H1 (cell line): Measurements from ENCODE around the gene APLP1. TPM values are rescaled to one million over a fixed set of nuclear protein-coding genes. Genes with fewer than 3 reads are reported as not detected.

Source experiments
- BCL11A ChIP-seq, 2 experiments: IDR thresholded peaks; one replicate each; pipeline ENCODE4 v1.6.1; 2011; ENCODE audit warnings: low read depth in 2 of 2, low read length in 2 of 2, mild to moderate bottlenecking in 2 of 2
- NRF1 ChIP-seq: IDR thresholded peaks from 2 replicates; pipeline ENCODE4 v1.6.1; 2011; ENCODE audit warnings: mild to moderate bottlenecking, low read depth, low read length, improper control_type of control experiment
- RFX5 ChIP-seq: IDR thresholded peaks from 2 replicates; pipeline ENCODE4 v1.6.1; 2011; ENCODE audit warnings: low read depth, low read length, improper control_type of control experiment, borderline replicate concordance
- polyA plus RNA-seq, 7 experiments: library from polyadenylated mRNA; depleted of rRNA in 3 of 7; stranded (reverse) in 5 of 7; unstranded in 2 of 7; fragments of >200 nt in 5 of 7; fragments of 200-250 nt in 2 of 7; gene quantifications; 1 replicate in 5 of 7; 2 replicates in 1 of 7; 4 replicates in 1 of 7; pipeline versions ENCODE4 v1.2.1 to v1.2.3, GENCODE V29; 2011 to 2013; ENCODE audit warnings: missing spikeins in 2 of 7, mixed read lengths in 2 of 7
- total RNA-seq: library from RNA; stranded (reverse); fragmentation: NEBNext Ultra II Directional; extraction: Animal tissue kit (Norgen Biotek cat#: 25700); gene quantifications from 2 replicates; pipeline ENCODE4 v1.2.1, GENCODE V29; 2021
- TF ChIP-seq, protein P1 (sequence below): fragments of 300-600 bp; sonication (generic); IDR thresholded peaks from 2 replicates; pipeline ENCODE4 v1.7.1; 2012; ENCODE audit warnings: low read length, moderate library complexity, mild to moderate bottlenecking, inconsistent platforms; ENCODE audit not compliant: insufficient replicate concordance

APLP1 gene
- total and polyA plus RNA-seq, 2 of the 8 experiments (the other 6 are each of a cell fraction or from before 2014, with no cell fraction given) = 19.9 to 22.0 TPM

DNA sequence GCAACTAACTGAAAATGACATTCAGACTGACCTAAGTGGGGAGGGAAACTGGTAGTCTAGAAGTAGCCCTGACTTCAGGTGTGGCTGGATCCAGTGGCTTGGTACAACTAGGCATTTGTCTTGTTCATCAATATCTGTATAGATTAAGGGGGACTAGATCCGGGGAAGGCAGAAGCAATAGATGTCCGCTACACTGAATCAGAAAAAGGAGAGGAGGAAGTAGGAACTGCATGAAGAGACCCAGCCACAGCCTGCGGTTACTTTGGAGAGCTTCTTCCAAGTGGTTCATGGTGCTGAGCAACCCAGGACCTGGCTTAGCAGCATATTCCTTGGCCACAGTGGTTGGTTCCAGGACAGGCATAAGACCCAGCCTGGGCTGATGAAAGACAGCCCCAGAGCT is 45.8 kb upstream of the APLP1 start (continued):
- TF ChIP-seq, protein P1, sequence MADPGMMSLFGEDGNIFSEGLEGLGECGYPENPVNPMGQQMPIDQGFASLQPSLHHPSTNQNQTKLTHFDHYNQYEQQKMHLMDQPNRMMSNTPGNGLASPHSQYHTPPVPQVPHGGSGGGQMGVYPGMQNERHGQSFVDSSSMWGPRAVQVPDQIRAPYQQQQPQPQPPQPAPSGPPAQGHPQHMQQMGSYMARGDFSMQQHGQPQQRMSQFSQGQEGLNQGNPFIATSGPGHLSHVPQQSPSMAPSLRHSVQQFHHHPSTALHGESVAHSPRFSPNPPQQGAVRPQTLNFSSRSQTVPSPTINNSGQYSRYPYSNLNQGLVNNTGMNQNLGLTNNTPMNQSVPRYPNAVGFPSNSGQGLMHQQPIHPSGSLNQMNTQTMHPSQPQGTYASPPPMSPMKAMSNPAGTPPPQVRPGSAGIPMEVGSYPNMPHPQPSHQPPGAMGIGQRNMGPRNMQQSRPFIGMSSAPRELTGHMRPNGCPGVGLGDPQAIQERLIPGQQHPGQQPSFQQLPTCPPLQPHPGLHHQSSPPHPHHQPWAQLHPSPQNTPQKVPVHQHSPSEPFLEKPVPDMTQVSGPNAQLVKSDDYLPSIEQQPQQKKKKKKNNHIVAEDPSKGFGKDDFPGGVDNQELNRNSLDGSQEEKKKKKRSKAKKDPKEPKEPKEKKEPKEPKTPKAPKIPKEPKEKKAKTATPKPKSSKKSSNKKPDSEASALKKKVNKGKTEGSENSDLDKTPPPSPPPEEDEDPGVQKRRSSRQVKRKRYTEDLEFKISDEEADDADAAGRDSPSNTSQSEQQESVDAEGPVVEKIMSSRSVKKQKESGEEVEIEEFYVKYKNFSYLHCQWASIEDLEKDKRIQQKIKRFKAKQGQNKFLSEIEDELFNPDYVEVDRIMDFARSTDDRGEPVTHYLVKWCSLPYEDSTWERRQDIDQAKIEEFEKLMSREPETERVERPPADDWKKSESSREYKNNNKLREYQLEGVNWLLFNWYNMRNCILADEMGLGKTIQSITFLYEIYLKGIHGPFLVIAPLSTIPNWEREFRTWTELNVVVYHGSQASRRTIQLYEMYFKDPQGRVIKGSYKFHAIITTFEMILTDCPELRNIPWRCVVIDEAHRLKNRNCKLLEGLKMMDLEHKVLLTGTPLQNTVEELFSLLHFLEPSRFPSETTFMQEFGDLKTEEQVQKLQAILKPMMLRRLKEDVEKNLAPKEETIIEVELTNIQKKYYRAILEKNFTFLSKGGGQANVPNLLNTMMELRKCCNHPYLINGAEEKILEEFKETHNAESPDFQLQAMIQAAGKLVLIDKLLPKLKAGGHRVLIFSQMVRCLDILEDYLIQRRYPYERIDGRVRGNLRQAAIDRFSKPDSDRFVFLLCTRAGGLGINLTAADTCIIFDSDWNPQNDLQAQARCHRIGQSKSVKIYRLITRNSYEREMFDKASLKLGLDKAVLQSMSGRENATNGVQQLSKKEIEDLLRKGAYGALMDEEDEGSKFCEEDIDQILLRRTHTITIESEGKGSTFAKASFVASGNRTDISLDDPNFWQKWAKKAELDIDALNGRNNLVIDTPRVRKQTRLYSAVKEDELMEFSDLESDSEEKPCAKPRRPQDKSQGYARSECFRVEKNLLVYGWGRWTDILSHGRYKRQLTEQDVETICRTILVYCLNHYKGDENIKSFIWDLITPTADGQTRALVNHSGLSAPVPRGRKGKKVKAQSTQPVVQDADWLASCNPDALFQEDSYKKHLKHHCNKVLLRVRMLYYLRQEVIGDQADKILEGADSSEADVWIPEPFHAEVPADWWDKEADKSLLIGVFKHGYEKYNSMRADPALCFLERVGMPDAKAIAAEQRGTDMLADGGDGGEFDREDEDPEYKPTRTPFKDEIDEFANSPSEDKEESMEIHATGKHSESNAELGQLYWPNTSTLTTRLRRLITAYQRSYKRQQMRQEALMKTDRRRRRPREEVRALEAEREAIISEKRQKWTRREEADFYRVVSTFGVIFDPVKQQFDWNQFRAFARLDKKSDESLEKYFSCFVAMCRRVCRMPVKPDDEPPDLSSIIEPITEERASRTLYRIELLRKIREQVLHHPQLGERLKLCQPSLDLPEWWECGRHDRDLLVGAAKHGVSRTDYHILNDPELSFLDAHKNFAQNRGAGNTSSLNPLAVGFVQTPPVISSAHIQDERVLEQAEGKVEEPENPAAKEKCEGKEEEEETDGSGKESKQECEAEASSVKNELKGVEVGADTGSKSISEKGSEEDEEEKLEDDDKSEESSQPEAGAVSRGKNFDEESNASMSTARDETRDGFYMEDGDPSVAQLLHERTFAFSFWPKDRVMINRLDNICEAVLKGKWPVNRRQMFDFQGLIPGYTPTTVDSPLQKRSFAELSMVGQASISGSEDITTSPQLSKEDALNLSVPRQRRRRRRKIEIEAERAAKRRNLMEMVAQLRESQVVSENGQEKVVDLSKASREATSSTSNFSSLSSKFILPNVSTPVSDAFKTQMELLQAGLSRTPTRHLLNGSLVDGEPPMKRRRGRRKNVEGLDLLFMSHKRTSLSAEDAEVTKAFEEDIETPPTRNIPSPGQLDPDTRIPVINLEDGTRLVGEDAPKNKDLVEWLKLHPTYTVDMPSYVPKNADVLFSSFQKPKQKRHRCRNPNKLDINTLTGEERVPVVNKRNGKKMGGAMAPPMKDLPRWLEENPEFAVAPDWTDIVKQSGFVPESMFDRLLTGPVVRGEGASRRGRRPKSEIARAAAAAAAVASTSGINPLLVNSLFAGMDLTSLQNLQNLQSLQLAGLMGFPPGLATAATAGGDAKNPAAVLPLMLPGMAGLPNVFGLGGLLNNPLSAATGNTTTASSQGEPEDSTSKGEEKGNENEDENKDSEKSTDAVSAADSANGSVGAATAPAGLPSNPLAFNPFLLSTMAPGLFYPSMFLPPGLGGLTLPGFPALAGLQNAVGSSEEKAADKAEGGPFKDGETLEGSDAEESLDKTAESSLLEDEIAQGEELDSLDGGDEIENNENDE = no peak
- no peak for TF ChIP-seq NRF1
- no peak for TF ChIP-seq RFX5
- TF ChIP-seq BCL11A (IDR thresholded peaks at IDR 0.05; ENCODE audit: low read depth in 2 of 2, low read length in 2 of 2) = no peak
- TF ChIP-seq, all 59 proteins: peak for 0
